HEK293T (cell line): ENCODE measurements around the gene CLEC1A.

Experiments used
- ARNT ChIP-seq: fragments of 450-650 bp; IDR thresholded peaks from 2 replicates; pipeline ENCODE4 v1.6.1; 2017; ENCODE audit warnings: mild to moderate bottlenecking
- BHLHE40 ChIP-seq: fragments of 450-650 bp; IDR thresholded peaks from 2 replicates; pipeline ENCODE4 v1.6.1; 2016; ENCODE audit warnings: mild to moderate bottlenecking, moderate library complexity, borderline replicate concordance
- ELF4 ChIP-seq: fragments of 450-650 bp; IDR thresholded peaks from 2 replicates; pipeline ENCODE4 v1.6.1; 2017; ENCODE audit warnings: antibody characterized with exemption
- FOXA1 ChIP-seq: fragments of 450-650 bp; IDR thresholded peaks from 2 replicates; pipeline ENCODE4 v1.6.1; 2016; ENCODE audit warnings: mild to moderate bottlenecking
- FOXM1 ChIP-seq: fragments of 450-650 bp; IDR thresholded peaks from 2 replicates; pipeline ENCODE4 v1.6.1; 2017; ENCODE audit warnings: mild to moderate bottlenecking, borderline replicate concordance
- HDGF ChIP-seq: fragments of 450-650 bp; IDR thresholded peaks from 2 replicates; pipeline ENCODE4 v1.6.1; 2017; ENCODE audit warnings: antibody characterized with exemption, borderline replicate concordance
- L3MBTL2 ChIP-seq: fragments of 450-650 bp; conservative IDR thresholded peaks from 2 replicates; pipeline ENCODE4 v1.6.1; 2016; ENCODE audit warnings: mild to moderate bottlenecking
- SP1 ChIP-seq: fragments of 450-650 bp; IDR thresholded peaks from 2 replicates; pipeline ENCODE4 v1.6.1; 2017
- TARDBP ChIP-seq: fragments of 450-650 bp; IDR thresholded peaks from 2 replicates; pipeline ENCODE4 v1.6.1; 2016
- ZNF384 ChIP-seq: fragments of 450-650 bp; IDR thresholded peaks from 2 replicates; pipeline ENCODE4 v1.6.1; 2016

GRCh38 chr12:10065241-10065640 lies 33.5 kb downstream of the CLEC1A start:
- TF ChIP-seq SP1 (no peak), ZNF384 (no peak), TARDBP (no peak), BHLHE40 (no peak), FOXM1 (no peak), ELF4 (no peak), ARNT (no peak), HDGF (no peak), FOXA1 (no peak), L3MBTL2 (no peak)
